Measurements from ENCODE around the gene EVPL.

Gene EVPL

DNA sequence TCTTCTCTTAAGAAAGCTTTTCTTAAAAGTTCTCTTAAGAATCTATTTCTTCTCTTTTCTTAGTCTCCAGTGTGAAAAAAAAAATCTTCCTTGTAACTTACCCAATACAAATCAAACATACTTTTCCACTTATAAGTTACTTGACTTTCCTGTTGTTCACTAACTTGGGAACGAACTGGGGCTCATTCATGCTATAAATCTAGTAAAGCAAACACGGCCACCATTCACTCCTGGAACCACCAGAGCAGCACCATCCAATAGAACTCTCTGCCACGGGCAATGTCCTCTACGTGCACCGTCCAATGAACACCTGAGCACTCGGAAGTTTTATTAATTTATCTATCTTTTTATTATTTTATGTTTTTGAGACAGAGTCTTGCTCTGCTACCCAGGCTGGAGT, 24.5 kb upstream of the EVPL start:
- H3K27ac ChIP-seq, result no peak overlapping the region

DNA sequence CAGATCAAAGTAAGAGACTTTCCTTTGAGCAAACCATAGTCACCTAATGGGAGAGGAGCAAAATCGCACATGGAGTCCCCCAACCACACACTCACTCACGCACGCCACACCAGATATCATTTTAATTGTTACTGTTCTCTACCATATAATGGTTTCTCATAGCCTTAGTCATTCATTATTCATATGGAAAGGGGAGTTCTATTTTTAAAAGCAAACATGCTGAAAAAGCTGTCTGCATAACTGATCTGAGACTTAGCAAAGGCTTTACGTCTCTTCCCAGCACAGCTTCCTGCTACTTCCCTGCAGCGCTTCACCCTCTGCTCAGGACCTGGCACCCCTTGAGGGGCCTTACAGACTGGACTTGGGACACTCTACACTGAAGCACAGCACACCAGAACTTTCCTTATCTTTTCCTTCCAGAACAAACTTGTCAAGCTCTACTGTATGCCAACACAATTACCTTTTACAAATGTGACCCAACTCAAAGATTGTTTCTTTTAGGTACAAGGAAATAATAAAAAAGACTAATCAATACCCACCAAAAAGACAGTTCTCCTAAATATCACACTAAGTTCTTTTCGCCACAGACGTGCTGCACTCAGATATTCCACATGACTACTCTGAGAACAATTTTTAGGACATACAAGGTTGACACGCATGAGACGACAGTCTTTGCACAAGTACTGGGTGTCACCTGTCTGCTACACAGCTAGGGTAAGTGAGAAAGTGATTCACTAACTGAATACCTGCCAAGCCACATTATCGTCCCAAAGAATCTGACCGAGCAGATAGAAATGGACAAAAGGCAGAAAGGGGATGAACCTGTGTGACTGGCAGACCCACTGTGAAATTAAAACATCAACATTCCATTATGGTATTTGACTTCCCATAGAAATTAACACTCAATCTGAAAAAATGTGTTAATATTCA, 23.7 kb upstream of the EVPL start:
- TF ChIP-seq, protein P1, sequence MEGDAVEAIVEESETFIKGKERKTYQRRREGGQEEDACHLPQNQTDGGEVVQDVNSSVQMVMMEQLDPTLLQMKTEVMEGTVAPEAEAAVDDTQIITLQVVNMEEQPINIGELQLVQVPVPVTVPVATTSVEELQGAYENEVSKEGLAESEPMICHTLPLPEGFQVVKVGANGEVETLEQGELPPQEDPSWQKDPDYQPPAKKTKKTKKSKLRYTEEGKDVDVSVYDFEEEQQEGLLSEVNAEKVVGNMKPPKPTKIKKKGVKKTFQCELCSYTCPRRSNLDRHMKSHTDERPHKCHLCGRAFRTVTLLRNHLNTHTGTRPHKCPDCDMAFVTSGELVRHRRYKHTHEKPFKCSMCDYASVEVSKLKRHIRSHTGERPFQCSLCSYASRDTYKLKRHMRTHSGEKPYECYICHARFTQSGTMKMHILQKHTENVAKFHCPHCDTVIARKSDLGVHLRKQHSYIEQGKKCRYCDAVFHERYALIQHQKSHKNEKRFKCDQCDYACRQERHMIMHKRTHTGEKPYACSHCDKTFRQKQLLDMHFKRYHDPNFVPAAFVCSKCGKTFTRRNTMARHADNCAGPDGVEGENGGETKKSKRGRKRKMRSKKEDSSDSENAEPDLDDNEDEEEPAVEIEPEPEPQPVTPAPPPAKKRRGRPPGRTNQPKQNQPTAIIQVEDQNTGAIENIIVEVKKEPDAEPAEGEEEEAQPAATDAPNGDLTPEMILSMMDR (IDR thresholded peaks at IDR 0.05), result no peak
- Histone ChIP-seq H3K27ac (no peak overlapping the region), H3K4me3 (no peak overlapping the region)
- DNase-seq (ENCODE audit: low spot score), result no peak

More for the DNA sequence above, 24.5 kb upstream of the EVPL start:
- TF ChIP-seq, protein P1 (IDR thresholded peaks at IDR 0.05), result no peak
- no peak overlapping the region for H3K4me3 ChIP-seq
- DNase-seq (ENCODE audit: low spot score), result no peak

DNA sequence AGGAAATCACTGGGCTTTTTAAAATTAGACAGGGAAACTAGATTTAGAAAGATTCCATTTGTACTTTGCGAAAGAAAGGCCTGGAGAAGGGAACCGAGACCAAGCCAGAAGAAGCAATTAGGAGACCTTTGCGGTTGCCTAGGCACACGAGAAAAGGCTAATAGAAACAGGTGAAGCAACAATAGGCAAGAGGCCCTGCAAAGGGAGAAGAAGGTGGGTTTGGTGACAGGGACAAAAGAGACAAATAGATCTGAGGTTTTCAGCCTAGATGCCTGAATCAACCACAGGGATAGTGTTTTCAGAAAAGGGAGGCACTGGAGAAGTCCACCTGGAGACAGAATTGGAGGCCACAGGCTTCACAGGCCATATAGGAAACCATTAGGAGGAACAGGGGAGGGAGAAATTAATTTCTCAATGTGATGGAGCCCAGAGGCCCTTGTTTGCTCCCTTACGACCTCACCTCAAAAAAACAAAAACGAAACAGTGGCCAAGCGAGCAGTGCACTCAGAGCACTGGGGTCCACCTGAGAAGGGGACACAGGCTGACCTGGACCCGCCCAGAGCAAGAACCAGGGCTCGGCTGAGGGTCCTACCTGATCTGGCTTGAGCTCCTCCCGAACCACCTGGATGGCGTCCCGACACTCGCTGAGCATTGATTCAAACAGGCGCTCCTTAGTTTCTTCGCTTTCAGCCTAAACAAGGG, 22.9 kb upstream of the EVPL start:
- DNase-seq (ENCODE audit: low spot score), result no peak
- TF ChIP-seq, protein P1 (IDR thresholded peaks at IDR 0.05), result no peak
- no peak overlapping the region for H3K27ac ChIP-seq
- no peak overlapping the region for H3K4me3 ChIP-seq

DNA sequence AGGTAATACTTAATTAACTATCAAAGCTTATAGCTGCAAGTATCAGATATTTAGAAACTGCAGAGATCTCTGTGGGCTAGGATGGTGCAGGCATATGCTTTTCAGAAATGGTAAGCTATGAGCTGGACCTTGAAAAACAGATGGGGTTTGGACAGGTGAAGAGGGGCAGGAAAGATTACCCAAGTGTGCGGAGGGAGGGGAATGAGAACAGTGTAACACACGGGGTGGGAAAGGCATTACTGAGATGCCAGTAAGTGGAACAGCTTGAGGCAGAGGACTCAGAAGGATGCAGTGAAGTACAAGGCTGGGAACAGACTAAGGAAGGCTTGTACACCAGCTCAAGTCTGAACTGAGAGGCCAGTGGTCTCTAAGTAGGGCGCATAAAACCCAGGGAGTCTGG, 22.1 kb upstream of the EVPL start:
- Histone ChIP-seq H3K27ac (no peak overlapping the region), H3K4me3 (no peak overlapping the region)
- TF ChIP-seq, protein P1 (IDR thresholded peaks at IDR 0.05), result no peak
- no peak for DNase-seq (ENCODE audit: low spot score)

DNA sequence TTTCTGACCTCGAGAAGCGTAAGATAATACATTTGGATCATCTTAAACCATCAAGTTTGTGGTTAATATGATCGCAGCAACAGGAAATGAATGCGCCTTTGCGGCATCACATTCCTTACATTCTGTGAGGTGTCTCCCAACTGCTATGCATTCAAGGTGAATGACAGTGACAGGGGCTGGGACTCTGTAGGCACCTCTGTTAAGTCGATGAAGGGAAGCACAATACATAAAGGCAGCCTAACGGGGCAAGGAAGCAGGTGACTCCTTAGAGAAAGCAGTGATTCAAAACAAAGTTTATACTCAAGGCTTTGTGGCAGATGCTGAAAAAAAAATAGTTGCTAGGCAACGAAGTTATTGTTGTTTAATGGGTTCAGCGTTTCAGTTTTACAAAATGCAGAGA, 21.6 kb upstream of the EVPL start:
- TF ChIP-seq, protein P1 (IDR thresholded peaks at IDR 0.05), result no peak
- H3K27ac ChIP-seq, result no peak overlapping the region
- no peak for DNase-seq (ENCODE audit: low spot score)
- no peak overlapping the region for H3K4me3 ChIP-seq

DNA sequence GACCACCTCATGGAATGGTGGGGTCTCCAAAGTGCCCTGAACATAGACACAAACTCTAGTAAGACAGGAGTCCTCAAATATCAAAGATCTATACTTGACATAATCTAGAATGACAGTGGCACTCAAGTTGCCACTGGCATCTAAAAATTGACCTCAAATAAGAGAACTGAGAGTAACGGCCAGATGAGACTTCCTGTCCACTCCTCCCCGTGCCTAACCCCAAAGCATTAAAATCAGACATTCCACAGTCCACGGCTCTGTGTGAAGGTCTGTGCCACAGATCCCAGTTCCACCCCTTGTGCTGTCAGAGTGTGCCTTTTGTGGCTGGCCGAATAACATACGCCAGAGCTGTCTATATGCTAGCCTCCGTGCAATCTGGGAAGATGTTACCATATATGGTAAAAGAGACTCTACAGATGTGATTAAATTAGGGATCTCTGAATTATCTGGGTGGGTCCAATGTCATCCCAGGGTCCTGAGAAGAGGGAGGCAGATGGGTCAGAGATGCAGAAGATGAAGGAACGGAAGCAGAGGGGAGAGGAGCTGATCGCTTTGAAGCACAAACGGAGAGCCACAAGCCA, 21.0 kb upstream of the EVPL start:
- H3K27ac ChIP-seq, result no peak overlapping the region
- TF ChIP-seq, protein P1 (IDR thresholded peaks at IDR 0.05), result no peak
- no peak for DNase-seq (ENCODE audit: low spot score)
- no peak overlapping the region for H3K4me3 ChIP-seq
